Body of pancreas (tissue), 4 donors: ENCODE data around the gene ANKS1B.

ENCODE experiments used
- CTCF ChIP-seq, 7 experiments: fragments of 450-650 bp in 4 of 7; fragments of 200-600 bp in 3 of 7; sonication (generic) in 3 of 7; IDR thresholded peaks; one replicate each; pipeline ENCODE4 v1.5.1; 2016 to 2019; ENCODE audit warnings: antibody characterized with exemption in 7 of 7
- POLR2A ChIP-seq, 3 donors: fragments of 450-650 bp; IDR thresholded peaks; one replicate each; pipeline ENCODE4 v1.6.1; 2016; ENCODE audit warnings: antibody characterized with exemption in 3 of 3, mild to moderate bottlenecking in 2 of 3

DNA sequence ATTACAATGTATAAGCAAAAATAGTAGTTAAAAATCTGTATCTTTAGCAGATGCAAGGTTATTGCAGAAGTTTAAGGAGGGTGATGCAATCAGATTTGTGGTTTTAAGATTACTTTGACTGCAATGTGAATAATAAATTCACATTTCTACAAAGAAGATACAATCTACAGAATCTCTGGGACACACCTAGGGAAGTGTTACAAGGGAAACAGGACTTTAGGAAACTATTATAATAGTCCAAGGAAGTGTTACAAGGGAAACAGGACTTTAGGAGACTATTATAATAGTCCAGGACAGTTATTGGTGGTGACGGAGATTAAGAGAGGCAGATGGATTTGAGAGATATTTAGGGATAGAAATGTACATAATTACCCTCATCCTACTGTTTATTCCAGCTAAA lies 491.5 kb downstream of the ANKS1B start:
- TF ChIP-seq CTCF (IDR thresholded peaks at IDR 0.05): no peak
- TF ChIP-seq POLR2A (IDR thresholded peaks at IDR 0.05): no peak
